Body of pancreas (tissue), 4 donors: Measurements from ENCODE around the gene SIT1. TPM values are rescaled to one million over a fixed set of nuclear protein-coding genes. Genes with fewer than 3 reads are reported as not detected.

Experiments used
- ATAC-seq: fragments of 150-250 bp; one replicate; pipeline ENCODE4 v1.9.1; 2016
- DNase-seq, 4 donors: peaks; one replicate each; pipeline ENCODE4 v3.0.0-alpha.2; 2019
- H3K27ac ChIP-seq, 4 donors: fragments of 200-600 bp; sonication (generic); 1 replicate in 3 of 4; 2 replicates in 1 of 4; pipeline versions ENCODE4 v1.5.1 to v1.6.1; 2016 to 2019; ENCODE audit warnings: mild to moderate bottlenecking in 1 of 4, mixed read lengths in 1 of 4, moderate library complexity in 1 of 4
- H3K27me3 ChIP-seq, 2 donors: fragments of 200-600 bp; sonication (generic); one replicate each; pipeline ENCODE4 v1.6.0; 2016; ENCODE audit warnings: mild to moderate bottlenecking in 1 of 2
- H3K36me3 ChIP-seq, 2 donors: fragments of 200-600 bp; sonication (generic); replicated peaks in 1 of 2; 2 replicates each; pipeline ENCODE4 v1.5.1; 2016; ENCODE audit warnings: low read depth in 2 of 2; ENCODE audit not compliant: insufficient read depth in 1 of 2
- H3K4me1 ChIP-seq: fragments of 200-600 bp; sonication (generic); one replicate; pipeline ENCODE4 v1.6.0; 2016
- H3K4me3 ChIP-seq, 2 donors: fragments of 200-600 bp; sonication (generic); 1 replicate in 1 of 2; 2 replicates in 1 of 2; pipeline ENCODE4 v1.5.1; 2016 to 2019
- H3K9me3 ChIP-seq, 3 donors: fragments of 200-600 bp; sonication (generic); 1 replicate in 2 of 3; 2 replicates in 1 of 3; pipeline ENCODE4 v1.5.1; 2016
- CTCF ChIP-seq, 7 experiments: fragments of 450-650 bp in 4 of 7; fragments of 200-600 bp in 3 of 7; sonication (generic) in 3 of 7; IDR thresholded peaks; one replicate each; pipeline ENCODE4 v1.5.1; 2016 to 2019; ENCODE audit warnings: antibody characterized with exemption in 7 of 7
- POLR2A ChIP-seq, 3 donors: fragments of 450-650 bp; IDR thresholded peaks; one replicate each; pipeline ENCODE4 v1.6.1; 2016; ENCODE audit warnings: antibody characterized with exemption in 3 of 3, mild to moderate bottlenecking in 2 of 3
- WGBS, 2 donors: methylation state at CpG; one replicate each; pipeline ENCODE4 v1.1.5; 2017; 5-methylcytosine and 5-hydroxymethylcytosine counted together
- intact Hi-C: fragments of 100-400 bp; cut with DNase I; formaldehyde crosslinking; loops from one replicate; pipeline ENCODE4 v1.15.1; 2023
- total RNA-seq, 2 donors: library from RNA; depleted of rRNA; stranded (reverse); fragments of >200 nt; gene quantifications; one replicate each; pipeline ENCODE4 v1.1.0, GENCODE V29; 2016

The SIT1 gene
- total RNA-seq, 2 donors from 2014 or later, result 0.26 TPM; not detected in 1

DNA sequence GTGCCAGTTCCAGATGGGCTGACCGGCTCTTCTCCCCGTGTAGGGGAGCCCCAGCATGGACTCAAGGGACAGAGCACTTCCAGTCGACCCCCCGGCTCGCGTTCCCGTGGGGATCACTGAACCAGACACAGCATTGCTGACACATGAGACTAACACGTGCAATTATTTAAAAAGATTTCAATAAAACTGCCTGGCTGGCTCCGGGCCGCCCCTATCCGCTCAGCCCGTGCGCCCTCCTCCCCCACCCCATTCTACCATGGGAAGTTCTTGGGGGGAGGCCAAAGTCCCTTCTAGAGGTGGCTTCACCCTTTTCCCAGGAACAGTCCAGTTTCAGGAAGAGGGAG, 40.9 kb downstream of the SIT1 start:
- ATAC-seq (no peak), DNase-seq (peak in 1 of 4 donors; percentile 20)
- Histone ChIP-seq H3K4me1 (peaks cover 14% of the 10 kb centered on the region), H3K9me3 (no peaks in the 10 kb centered on the region), H3K27me3 (no peaks in the 10 kb centered on the region), H3K4me3 (no peak overlapping the region), H3K36me3 (peaks cover 0 to 2% of the 10 kb centered on the region in 2 donors), H3K27ac (no peak overlapping the region)
- 87 to 90% methylated on average over 10 to 13 of the region's 13 CpGs for WGBS, 2 donors
- TF ChIP-seq POLR2A (IDR thresholded peaks at IDR 0.05), result no peak
- TF ChIP-seq CTCF (IDR thresholded peaks at IDR 0.05), result no peak
- intact Hi-C loops, result no loop called here

GRCh38 chr9:35609001-35609819, 41.5 kb downstream of the SIT1 start:
- no peak for TF ChIP-seq POLR2A (IDR thresholded peaks at IDR 0.05)
- no peak for TF ChIP-seq CTCF (IDR thresholded peaks at IDR 0.05)

DNA sequence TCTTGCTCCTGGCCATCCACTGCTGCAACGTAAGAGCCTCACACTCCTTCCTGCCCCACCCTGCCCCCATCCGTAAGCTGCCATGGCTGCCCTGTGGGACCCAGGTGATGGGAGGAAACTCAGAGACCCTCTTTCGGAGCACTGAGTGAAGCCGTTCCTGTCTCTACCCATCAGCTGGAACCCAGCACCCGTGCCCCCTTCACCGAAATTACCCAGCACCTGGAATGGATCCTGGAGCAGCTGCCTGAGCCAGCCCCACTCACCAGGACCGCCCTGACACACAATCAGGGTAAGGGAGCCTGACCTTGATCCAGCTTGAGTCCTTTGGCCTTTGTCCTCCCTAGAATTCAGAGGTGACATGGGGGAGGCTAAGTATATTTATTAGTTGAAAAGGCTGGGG, 42.5 kb downstream of the SIT1 start:
- intact Hi-C loops, result no loop called here
- peaks cover 0 to 2% of the 10 kb centered on the region in 2 donors for H3K36me3 ChIP-seq
- ATAC-seq (no peak), DNase-seq (no peak)
- WGBS, 2 donors, result 92% methylated on average over 7 of the region's 7 CpGs
- H3K4me1 ChIP-seq, result peaks cover 19% of the 10 kb centered on the region
- H3K4me3 ChIP-seq, result no peak overlapping the region
- no peak for TF ChIP-seq CTCF (IDR thresholded peaks at IDR 0.05)
- no peak for TF ChIP-seq POLR2A (IDR thresholded peaks at IDR 0.05)
- no peaks in the 10 kb centered on the region for H3K9me3 ChIP-seq
- H3K27ac ChIP-seq, result no peak overlapping the region
- H3K27me3 ChIP-seq, result no peaks in the 10 kb centered on the region

More at GRCh38 chr9:35609001-35609819, 41.5 kb downstream of the SIT1 start:
- Histone ChIP-seq H3K27me3 (no peaks in the 10 kb centered on the region), H3K36me3 (peaks cover 0 to 2% of the 10 kb centered on the region in 2 donors), H3K4me3 (no peak overlapping the region), H3K4me1 (peaks cover 14% of the 10 kb centered on the region), H3K9me3 (no peaks in the 10 kb centered on the region), H3K27ac (no peak overlapping the region)
- ATAC-seq (no peak), DNase-seq (no peak)
- 87 to 91% methylated on average over 13 to 30 of the region's 31 CpGs for WGBS, 2 donors
- intact Hi-C loops, result no loop called here

DNA sequence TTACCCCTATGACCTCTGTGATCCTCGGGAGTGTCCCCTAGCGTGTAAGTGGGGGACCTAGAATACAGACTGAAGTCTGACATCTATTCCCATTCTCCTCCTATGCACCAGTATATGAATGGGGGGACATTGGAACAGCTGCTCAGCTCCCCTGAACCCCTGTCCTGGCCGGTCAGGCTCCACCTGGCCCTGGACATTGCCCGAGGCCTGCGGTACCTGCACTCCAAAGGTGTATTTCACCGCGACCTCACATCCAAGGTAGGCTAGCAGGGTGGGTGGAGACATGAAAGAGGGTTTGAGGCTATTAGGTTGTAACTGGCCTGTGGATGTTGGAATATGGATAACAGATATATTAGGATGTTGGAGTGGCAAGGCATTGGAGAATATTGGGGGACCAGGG, 44.0 kb downstream of the SIT1 start:
- intact Hi-C loops, result no loop called here
- H3K9me3 ChIP-seq, result no peaks in the 10 kb centered on the region
- DNase-seq, result no peak
- TF ChIP-seq POLR2A (IDR thresholded peaks at IDR 0.05), result no peak
- no peak for TF ChIP-seq CTCF (IDR thresholded peaks at IDR 0.05)
- no peak overlapping the region for H3K27ac ChIP-seq
- H3K36me3 ChIP-seq, result peaks cover 0 to 2% of the 10 kb centered on the region in 2 donors
- WGBS, 2 donors, result 80 to 87% methylated on average over 7 of the region's 7 CpGs
- no peaks in the 10 kb centered on the region for H3K27me3 ChIP-seq
- H3K4me1 ChIP-seq, result peaks cover 26% of the 10 kb centered on the region
- no peak overlapping the region for H3K4me3 ChIP-seq
- ATAC-seq, result no peak

DNA sequence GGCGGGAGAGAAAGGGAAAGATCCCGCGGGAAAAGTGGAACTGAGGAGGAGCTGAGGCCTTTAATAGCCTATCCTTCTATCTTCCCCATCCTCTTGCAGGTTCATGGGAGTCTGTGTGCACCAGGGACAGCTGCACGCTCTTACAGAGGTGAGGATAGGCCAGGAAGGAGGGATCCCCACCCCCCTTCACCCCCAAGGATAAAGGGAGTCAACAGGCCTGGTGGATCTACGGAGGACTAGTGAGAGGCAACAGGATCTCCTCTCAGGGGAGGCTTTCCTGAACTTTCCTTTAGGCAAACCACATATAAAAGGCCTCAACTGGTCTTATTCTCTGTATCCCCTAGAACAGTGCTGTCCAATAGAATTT, 44.6 kb downstream of the SIT1 start:
- Histone ChIP-seq H3K36me3 (peaks cover 0 to 2% of the 10 kb centered on the region in 2 donors), H3K4me1 (peaks cover 26% of the 10 kb centered on the region), H3K27me3 (no peaks in the 10 kb centered on the region), H3K4me3 (peak overlapping the region; percentile 9 to 49), H3K9me3 (no peaks in the 10 kb centered on the region), H3K27ac (peak overlapping the region in 2 of 4 donors; percentile 67 to 88)
- intact Hi-C loops, result no loop called here
- 15 to 16% methylated on average over 5 of the region's 5 CpGs for WGBS, 2 donors
- DNase-seq (no peak), ATAC-seq (no peak)
- TF ChIP-seq POLR2A (IDR thresholded peaks at IDR 0.05) (no peak), CTCF (IDR thresholded peaks at IDR 0.05) (no peak)
